Fibroblast of villous mesenchyme (primary cell): Measurements from ENCODE around the gene PTDSS2. TPM values are rescaled to one million over a fixed set of nuclear protein-coding genes. Genes with fewer than 3 reads are reported as not detected.
"Not testable (repeated sequence)": the region's sequence is repeated elsewhere in the genome, so short reads cannot be mapped to it uniquely, and the experiment has no call there.

Source experiments
- DNase-seq: peaks from one replicate; pipeline ENCODE4 v3.0.0-alpha.2; 2010; ENCODE audit warnings: low read depth
- H3K4me3 ChIP-seq: 2 replicates; pipeline ENCODE4 v1.5.1; 2011; ENCODE audit warnings: low read depth, mild to moderate bottlenecking, low read length
- total RNA-seq: library from RNA; depleted of rRNA; stranded (reverse); fragments of >200 nt; gene quantifications from 2 replicates; pipeline ENCODE4 v1.2.3, GENCODE V29; 2012
- TF ChIP-seq, protein P1 (sequence below): IDR thresholded peaks from 2 replicates; pipeline ENCODE4 v1.5.1; 2012; ENCODE audit warnings: low read depth, mild to moderate bottlenecking, low read length; ENCODE audit not compliant: insufficient read depth

The PTDSS2 gene
- total RNA-seq = 31.5 and 34.8 TPM in 2 replicates

- DNase-seq = peak; percentile 97
These were observed at the start of gene PTDSS2 for GRCh38 chr11:449889-450808. TSS of gene PTDSS2 (plus strand) at chr11:450279. CDS start at chr11:450456, 177 bp downstream.

DNA sequence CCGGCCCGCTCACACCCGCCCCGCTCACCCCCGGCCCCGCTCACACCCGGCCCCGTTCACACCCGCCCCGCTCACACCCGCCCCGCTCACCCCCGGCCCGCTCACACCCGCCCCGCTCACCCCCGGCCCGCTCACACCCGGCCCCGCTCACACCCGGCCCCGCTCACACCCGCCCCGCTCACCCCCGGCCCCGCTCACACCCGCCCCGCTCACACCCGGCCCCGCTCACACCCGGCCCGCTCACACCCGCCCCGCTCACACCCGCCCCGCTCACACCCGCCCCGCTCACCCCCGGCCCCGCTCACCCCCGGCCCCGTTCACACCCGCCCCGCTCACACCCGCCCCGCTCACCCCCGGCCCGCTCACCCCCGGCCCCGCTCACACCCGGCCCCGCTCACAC lies 48.9 kb upstream of the PTDSS2 start:
- not testable (repeated sequence) for H3K4me3 ChIP-seq, DNase-seq

More at GRCh38 chr11:449889-450808, at the start of gene PTDSS2:
- peak within 1 kb of the TSS; percentile 82 for H3K4me3 ChIP-seq
- TF ChIP-seq, protein P1, sequence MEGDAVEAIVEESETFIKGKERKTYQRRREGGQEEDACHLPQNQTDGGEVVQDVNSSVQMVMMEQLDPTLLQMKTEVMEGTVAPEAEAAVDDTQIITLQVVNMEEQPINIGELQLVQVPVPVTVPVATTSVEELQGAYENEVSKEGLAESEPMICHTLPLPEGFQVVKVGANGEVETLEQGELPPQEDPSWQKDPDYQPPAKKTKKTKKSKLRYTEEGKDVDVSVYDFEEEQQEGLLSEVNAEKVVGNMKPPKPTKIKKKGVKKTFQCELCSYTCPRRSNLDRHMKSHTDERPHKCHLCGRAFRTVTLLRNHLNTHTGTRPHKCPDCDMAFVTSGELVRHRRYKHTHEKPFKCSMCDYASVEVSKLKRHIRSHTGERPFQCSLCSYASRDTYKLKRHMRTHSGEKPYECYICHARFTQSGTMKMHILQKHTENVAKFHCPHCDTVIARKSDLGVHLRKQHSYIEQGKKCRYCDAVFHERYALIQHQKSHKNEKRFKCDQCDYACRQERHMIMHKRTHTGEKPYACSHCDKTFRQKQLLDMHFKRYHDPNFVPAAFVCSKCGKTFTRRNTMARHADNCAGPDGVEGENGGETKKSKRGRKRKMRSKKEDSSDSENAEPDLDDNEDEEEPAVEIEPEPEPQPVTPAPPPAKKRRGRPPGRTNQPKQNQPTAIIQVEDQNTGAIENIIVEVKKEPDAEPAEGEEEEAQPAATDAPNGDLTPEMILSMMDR = no peak

- TF ChIP-seq, protein P1 = no peak
- H3K4me3 ChIP-seq = no peak overlapping the region
- DNase-seq = no peak
These were observed 46.9 kb upstream of the PTDSS2 start for GRCh38 chr11:403021-403760.

- no peak overlapping the region for H3K4me3 ChIP-seq
- TF ChIP-seq, protein P1 = no peak
- no peak for DNase-seq
These were observed 46.2 kb upstream of the PTDSS2 start for GRCh38 chr11:403761-404431.

DNA sequence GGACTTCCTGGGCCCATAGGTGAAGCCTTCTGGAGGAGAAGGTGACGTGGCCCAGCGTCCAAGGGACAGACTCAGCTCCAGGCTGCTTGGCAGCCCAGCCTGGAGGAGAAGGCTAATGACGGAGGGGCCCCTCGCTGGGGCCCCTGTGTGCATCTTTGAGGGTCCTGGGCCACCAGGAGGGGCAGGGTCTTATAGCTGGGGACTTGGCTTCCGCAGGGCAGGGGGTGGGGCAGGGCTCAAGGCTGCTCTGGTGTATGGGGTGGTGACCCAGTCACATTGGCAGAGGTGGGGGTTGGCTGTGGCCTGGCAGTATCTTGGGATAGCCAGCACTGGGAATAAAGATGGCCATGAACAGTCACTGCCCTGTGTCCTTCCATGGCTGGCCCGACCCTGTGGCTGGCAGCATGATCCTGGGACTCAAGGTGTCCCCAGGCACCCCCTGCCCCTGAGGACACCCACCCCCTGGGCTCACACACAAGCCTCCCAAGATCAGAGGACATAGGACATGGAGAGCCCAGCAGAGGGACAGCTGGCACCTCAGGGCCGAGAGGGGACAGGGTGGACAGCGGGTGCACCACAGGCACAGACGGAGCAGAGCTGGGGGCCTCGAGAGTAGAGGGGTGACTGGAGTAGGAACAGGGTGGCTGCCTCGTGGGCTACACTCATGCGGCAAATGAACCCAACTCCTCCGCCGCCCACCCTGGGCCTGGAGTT lies 45.4 kb upstream of the PTDSS2 start:
- TF ChIP-seq, protein P1 = no peak
- no peak for DNase-seq
- no peak overlapping the region for H3K4me3 ChIP-seq

DNA sequence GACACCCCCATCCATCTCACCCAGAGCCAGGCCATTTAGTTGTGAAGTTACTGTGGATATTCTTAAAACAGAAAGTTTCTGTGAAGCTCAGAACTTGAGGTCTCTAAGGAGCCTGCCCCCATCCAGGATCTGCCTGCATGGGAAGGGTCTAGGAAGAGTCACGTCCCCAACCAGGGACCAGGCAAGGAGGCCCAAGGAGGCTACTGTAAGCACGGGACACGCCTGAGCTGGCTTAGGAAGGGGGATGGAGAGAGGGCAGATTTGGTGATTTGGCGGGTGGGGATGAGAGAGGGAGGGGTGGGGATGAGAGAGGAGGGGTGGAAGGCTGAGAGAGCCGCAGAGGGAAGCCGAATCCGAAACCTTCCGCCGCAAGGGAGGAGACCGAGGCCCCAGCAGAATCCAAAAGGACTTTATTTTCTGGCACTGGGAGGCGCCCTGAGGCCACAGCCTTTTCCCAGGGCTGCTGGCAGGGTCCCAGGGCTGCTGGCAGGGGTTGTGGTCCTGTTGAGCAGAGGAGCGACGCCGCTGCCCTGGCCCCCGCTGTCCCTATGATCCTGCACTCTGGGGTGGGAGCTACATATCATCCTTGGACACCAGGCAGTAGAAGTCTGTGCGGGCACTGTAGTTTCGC lies 44.6 kb upstream of the PTDSS2 start:
- DNase-seq = peak; percentile 35
- TF ChIP-seq, protein P1 = peak; percentile 19
- H3K4me3 ChIP-seq = no peak overlapping the region
